ENCODE data around the gene SMIM10L2A.
A peak's percentile ranks its signal among the peaks of the same experiment; 100 is the strongest.
"Not testable (repeated sequence)": the region's sequence is repeated elsewhere in the genome, so short reads cannot be mapped to it uniquely, and the experiment has no call there.

SMIM10L2A gene

GRCh38 chrX:135461756-135462155 lies 40.0 kb downstream of the SMIM10L2A start:
- DNase-seq: not testable (repeated sequence)

GRCh38 chrX:135463937-135464336 lies 42.2 kb downstream of the SMIM10L2A start:
- no peak for DNase-seq

DNA sequence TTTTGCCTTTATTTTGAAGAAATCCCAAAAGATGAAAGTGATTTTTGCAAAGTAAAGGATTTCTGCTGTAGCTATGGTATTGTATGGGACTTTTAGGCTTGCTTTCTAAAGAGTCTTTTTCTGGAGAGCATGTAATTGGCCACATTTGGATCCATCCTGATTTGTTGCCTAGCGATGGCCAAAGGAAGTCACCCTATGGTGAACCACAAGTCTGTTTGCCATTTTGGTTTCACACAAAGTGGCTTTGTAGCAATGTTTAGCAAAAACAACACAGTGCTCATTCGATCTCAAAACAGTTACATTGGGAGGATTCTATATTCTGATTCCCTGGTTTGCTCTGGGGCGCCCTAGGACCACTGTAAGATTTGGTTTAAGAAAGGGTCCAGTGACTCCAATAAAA lies 54.6 kb downstream of the SMIM10L2A start:
- no peak for DNase-seq

- DNase-seq: peak; percentile 21
Observed at GRCh38 chrX:135477576-135477975, 55.8 kb downstream of the SMIM10L2A start.
